Muscle layer of colon (tissue), 2 donors: Measurements from ENCODE around the gene SNX22.

Experiments
- H3K27ac ChIP-seq: one replicate; pipeline ENCODE4 v1.7.0; 2013; ENCODE audit warnings: low read depth, mild to moderate bottlenecking, low read length, moderate library complexity
- H3K27me3 ChIP-seq, 2 donors: one replicate each; pipeline ENCODE4 v1.7.0; 2013; ENCODE audit warnings: low read length in 2 of 2, mild to moderate bottlenecking in 2 of 2; ENCODE audit not compliant: insufficient read depth in 2 of 2, control insufficient read depth in 1 of 2
- H3K36me3 ChIP-seq: one replicate; pipeline ENCODE4 v1.7.0; 2013; ENCODE audit warnings: mild to moderate bottlenecking, low read length; ENCODE audit not compliant: insufficient read depth
- H3K4me1 ChIP-seq: one replicate; pipeline ENCODE4 v1.7.0; 2013; ENCODE audit warnings: mild to moderate bottlenecking, low read length; ENCODE audit not compliant: insufficient read depth
- H3K4me3 ChIP-seq, 2 donors: one replicate each; pipeline ENCODE4 v1.7.0; 2013; ENCODE audit warnings: low read length in 2 of 2, low read depth in 1 of 2, mild to moderate bottlenecking in 1 of 2, moderate library complexity in 1 of 2
- H3K9ac ChIP-seq: one replicate; pipeline ENCODE4 v1.7.0; 2013; ENCODE audit warnings: low read length
- H3K9me3 ChIP-seq: one replicate; pipeline ENCODE4 v1.7.0; 2013; ENCODE audit warnings: mild to moderate bottlenecking, low read length
- donor health status: abdominal sarcoma.
- donor health status: Adenocarcinoma of cecum.

The SNX22 gene

DNA sequence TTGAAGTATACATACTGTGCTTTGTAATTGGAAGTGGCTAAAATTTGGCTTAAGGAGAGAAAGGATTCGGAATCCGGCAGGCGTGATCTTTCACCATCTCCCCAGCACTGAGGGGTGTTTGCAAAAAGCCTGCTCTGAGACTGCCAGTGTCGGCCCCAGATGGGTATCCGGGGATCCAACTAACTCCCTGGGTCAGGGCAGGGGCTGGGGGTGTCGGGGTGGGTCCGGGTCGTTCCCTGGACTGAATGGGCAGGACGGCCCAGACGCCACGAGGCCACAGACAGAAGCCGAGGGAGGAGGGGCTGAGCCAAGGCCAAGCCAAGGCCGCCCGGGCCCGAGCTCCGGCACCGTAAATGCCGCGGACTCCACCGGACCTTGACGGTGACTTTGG is 10.9 kb downstream of the SNX22 start:
- Histone ChIP-seq H3K4me1 (peaks cover 29% of the 10 kb centered on the region), H3K9me3 (no peaks in the 10 kb centered on the region), H3K9ac (peak overlapping the region; percentile 50), H3K27me3 (no peaks in the 10 kb centered on the region), H3K4me3 (peak overlapping the region; percentile 75 to 88), H3K36me3 (peaks cover 33% of the 10 kb centered on the region), H3K27ac (peak overlapping the region; percentile 88)

DNA sequence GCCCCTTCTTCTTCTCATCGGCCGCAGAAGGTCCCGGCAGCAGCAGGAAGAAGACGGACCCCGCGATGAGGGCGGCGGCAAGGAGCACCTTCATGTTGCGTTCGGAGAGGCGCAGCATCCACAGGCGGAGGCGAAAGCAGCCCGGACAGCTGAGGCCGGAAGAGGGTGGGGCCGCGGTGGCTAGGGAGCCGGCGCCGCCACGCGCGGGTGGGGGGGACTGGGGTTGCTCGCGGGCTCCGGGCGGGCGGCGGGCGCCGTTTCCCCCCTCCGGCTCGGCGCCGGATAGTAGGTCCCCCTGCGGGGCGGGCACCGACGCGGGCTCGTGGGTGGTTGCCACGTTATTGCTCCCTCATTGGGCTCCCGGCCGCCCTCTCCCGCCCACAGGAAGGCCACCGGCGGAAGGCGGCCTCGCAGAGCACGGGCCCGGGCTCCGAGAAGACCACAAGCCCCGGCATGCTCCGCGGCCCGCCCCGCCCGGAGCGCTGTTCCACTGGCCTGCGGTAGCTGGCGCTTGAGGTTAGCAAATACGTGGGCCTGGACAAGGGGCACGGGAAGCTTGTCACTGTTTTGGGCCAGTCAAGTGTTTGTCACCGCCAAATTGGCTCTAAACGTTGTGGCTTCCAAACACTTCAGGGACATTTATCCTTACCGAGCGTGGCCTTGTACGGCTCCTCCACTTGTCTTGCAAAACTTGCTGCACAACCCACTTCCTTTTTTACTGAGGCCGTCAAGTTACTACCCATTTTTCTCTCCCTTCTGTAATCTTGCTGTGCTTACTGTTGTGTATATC is 11.5 kb downstream of the SNX22 start, which contains the start of gene PPIB:
PPIB (minus strand) TSS at position 154 of the 790 bp plus-strand sequence; CDS start at position 118, 36 bp downstream.
- H3K9ac ChIP-seq, result peak within 1 kb of the TSS; percentile 50
- peak within 1 kb of the TSS; percentile 75 to 88 for H3K4me3 ChIP-seq
- H3K4me1 ChIP-seq, result peaks cover 29% of the 10 kb centered on the region
- no peaks in the 10 kb centered on the region for H3K9me3 ChIP-seq
- H3K27me3 ChIP-seq, result no peaks in the 10 kb centered on the region
- peaks cover 27% of the 10 kb centered on the region for H3K36me3 ChIP-seq
- H3K27ac ChIP-seq, result peak within 1 kb of the TSS; percentile 88

DNA sequence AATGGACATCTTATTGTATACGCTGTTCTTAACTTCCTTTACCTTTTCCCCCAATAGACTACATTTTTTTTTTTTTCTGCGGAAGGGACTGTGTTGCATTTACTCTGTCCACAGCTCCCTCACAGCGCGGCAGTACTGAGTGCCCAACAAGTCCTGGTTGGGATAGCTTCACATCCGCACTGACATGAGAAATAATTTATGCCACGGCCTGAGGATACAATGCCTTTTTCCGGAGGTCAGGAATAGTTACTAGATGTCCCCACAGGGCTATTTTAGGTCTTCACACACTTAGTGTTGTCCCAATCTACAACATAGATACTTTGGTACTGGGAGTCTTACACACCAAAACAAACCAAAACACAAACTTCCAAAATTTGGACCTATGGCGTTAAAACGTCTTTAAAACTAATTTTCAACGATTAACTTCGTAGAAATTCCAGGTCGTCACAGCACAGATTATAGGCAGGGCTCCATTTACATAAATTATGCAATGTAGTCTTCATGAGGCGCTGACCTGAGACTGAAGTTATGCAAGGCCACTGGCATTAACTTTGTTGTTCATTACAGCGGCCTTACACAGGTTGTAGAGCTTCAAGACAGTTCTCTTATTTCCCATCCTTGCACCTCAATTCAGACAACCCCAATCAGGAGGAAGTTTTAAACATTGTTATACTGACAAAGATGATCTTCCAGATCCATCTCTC is 12.3 kb downstream of the SNX22 start:
- H3K36me3 ChIP-seq, result peaks cover 19% of the 10 kb centered on the region
- H3K27ac ChIP-seq, result peak overlapping the region; percentile 87
- no peaks in the 10 kb centered on the region for H3K9me3 ChIP-seq
- peak overlapping the region; percentile 25 for H3K9ac ChIP-seq
- H3K4me1 ChIP-seq, result peaks cover 26% of the 10 kb centered on the region
- no peaks in the 10 kb centered on the region for H3K27me3 ChIP-seq
- peak overlapping the region; percentile 42 to 62 for H3K4me3 ChIP-seq

DNA sequence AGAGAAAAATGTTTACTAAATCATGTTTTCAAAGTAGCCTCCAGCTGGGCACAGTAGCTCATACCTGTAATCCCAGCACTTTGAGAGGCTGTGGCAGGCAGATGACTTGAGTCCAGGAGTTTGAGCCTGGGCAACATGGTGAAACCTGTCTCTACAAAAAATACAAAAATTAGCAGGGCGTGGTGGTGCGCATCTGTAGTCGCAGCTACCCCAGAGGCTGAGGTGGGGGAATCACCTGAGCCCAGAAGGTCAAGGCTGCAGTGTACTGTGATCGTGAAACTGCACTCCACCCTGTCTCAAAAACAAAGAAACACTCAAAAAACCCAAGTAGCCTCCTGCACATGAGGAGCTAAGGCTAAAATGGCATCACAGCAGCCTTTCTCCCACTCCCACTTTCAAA is 12.9 kb downstream of the SNX22 start:
- Histone ChIP-seq H3K27ac (no peak overlapping the region), H3K4me1 (peaks cover 25% of the 10 kb centered on the region), H3K9ac (no peak overlapping the region), H3K36me3 (peaks cover 13% of the 10 kb centered on the region), H3K9me3 (no peaks in the 10 kb centered on the region), H3K27me3 (no peaks in the 10 kb centered on the region), H3K4me3 (no peak overlapping the region)

DNA sequence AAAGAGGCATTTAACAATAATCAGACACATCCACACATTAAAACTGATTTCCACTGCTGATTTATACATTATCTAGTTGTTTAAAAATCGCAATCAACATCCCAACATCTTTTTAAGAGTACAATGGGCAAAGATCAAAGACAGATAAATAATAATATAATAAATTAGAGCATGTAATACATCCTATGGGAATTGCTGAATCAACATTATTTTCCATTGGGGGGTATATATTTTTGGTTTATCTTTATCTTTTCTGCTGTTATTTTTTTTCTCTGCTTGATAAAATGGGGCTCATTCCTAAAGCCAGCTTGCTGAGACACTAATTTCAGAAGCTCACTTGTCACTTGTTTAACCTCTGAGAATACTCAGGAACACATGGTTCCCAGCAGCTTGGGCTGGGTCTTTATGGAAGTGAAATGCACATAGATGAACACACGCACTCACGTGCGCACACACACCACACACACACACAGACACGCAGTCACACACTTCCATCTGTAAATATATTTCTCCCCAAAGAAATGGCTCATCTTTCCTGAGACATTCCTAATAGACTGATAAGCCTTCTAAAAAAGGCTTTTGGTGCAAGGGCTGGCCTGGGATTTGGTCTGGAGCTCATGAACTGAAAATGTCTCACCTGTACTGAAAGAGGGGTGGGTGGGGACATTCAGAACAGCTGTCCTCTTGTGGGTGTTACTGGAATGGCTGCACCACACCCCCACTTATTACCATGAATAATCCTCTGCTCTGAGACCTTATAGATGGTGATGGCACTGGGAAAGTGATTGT is 14.8 kb downstream of the SNX22 start:
- H3K9me3 ChIP-seq, result no peaks in the 10 kb centered on the region
- H3K27me3 ChIP-seq, result no peaks in the 10 kb centered on the region
- no peak overlapping the region for H3K9ac ChIP-seq
- no peak overlapping the region for H3K4me3 ChIP-seq
- no peak overlapping the region for H3K27ac ChIP-seq
- H3K4me1 ChIP-seq, result peaks cover 16% of the 10 kb centered on the region
- H3K36me3 ChIP-seq, result peaks cover 9% of the 10 kb centered on the region

DNA sequence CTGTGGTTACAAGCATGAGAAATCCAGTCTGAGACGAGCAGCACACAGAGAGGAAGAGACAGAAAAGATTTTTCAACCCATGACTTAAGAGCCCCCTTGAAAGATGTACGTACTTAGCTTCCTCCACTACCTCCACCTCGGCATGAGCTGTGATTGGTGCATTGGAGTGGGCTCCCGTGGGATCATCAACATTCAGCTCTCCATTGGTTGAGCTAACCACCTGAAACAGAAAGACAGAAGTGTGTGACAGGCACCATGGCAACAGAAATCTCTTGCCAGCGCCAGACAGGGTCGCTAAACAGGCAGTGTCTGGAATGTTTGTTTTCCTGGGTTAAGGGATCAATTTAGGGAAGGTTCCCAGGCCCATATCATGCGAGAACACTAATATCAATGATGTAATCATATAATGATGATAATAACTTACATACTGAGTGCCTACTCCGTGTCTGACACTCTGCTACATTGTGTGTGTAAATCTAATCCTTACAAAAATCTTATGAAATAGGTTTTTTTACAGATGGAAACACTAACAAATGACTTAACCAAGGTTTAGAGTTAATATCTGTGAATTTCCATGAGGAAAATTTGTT is 28.8 kb downstream of the SNX22 start:
- H3K4me1 ChIP-seq, result no peaks in the 10 kb centered on the region
- no peaks in the 10 kb centered on the region for H3K9me3 ChIP-seq
- H3K27me3 ChIP-seq, result no peaks in the 10 kb centered on the region
- H3K4me3 ChIP-seq, result no peak overlapping the region
- no peak overlapping the region for H3K27ac ChIP-seq
- H3K36me3 ChIP-seq, result peaks cover 27% of the 10 kb centered on the region
- H3K9ac ChIP-seq, result no peak overlapping the region

DNA sequence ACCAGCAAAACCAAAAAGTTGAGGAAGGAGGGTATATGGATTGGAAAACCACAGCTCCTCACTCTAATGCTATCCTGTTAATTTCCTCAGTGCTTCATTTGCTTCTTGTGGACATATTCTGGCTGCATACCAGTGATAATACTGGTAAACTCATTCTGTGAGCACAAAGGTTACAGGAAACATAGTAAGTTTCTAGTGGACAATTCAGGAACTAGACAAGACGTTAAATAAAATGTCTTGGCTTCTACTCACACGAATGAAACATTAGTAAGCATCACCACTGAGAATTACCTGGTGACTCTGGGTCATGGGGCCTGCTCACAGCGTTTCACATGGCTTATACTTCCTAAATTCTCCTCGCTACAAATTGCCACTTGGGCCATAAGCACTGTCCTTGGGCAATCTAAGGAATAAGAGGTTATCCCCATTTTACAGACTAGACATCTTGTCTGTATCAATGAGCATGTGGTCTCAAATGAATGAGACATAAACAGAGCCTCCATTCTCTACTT is 31.4 kb downstream of the SNX22 start:
- Histone ChIP-seq H3K9me3 (no peaks in the 10 kb centered on the region), H3K4me1 (no peaks in the 10 kb centered on the region), H3K4me3 (no peak overlapping the region), H3K9ac (no peak overlapping the region), H3K27me3 (no peaks in the 10 kb centered on the region), H3K36me3 (peaks cover 26% of the 10 kb centered on the region), H3K27ac (no peak overlapping the region)

DNA sequence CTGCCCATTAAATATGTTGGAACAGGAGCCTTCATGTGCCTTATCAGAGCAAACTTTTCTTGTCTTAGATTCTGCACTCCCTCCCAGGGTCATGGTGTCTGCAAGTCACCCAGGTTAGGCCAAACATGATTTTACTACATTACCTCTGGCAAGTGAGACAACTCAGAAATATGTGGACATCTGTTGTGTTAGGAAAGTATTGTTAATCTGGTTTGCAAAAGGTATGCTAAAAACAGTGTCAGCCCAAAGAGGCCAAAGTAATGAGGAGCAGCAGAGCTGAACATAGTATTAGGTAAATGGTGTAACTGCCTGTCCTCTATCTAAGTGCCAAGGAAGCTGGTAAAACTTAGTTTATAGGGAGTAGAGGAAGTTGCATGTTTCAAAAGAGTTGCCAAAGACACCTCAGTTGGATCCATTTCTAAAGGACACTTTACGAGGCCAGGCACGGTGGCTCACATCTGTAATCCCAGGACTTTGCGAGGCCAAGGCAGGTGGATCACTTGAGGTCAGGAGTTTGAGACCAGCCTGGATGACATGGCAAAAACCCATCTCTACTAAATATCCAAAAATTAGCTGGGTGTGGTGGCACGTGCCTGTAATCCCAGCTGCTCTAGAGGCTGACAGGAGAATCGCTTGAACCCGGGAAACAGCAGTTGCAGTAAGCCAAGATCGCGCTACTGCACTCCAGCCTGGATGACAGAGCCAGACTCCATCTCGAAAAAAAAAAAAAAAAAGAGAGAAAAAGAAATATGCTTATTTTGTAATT is 33.8 kb downstream of the SNX22 start:
- H3K4me1 ChIP-seq, result no peaks in the 10 kb centered on the region
- H3K36me3 ChIP-seq, result peaks cover 12% of the 10 kb centered on the region
- no peak overlapping the region for H3K4me3 ChIP-seq
- H3K27me3 ChIP-seq, result no peaks in the 10 kb centered on the region
- no peak overlapping the region for H3K9ac ChIP-seq
- H3K27ac ChIP-seq, result no peak overlapping the region
- no peaks in the 10 kb centered on the region for H3K9me3 ChIP-seq

DNA sequence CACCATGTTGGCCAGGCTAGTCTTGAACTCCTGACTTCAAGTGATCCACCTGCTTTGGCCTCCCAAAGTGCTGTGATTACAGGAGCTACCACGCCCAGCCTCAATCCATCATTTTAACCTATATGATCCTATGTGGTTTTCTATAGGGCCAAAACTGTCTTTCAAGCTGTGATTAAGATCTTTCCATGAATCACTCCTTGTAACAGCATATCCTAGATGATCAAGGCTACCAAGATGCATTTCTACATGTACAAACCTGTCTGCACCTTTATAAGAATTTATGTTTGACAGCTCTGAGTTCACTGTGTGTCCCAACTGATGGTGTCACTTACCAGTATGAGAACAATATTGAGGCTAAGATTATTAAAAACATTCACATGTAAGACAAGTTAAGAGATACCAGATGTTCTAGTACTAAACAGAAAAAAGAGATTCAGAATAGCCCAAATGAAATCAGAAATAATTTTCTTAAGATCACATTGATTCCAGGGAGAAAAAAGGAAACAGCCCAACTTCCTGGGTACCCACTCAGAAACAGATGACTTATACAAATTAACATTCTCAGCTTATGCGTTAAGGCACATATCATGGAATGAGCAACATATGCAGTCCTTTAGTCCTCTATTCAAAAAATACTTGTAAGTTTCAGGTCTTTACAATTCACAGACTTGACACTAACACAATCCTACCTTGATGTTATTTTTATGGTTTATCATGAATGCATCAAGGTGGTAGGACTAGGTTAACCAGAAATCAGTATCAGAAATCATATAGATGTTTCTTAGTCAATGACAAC is 36.1 kb downstream of the SNX22 start:
- Histone ChIP-seq H3K27ac (no peak overlapping the region), H3K4me3 (no peak overlapping the region), H3K4me1 (no peaks in the 10 kb centered on the region), H3K36me3 (peaks cover 16% of the 10 kb centered on the region), H3K27me3 (no peaks in the 10 kb centered on the region), H3K9me3 (no peaks in the 10 kb centered on the region), H3K9ac (no peak overlapping the region)
